OCI-LY1 (cell line): ENCODE data around the gene PNPLA8.

ENCODE experiments used
- CTCF ChIP-seq: fragments of 200-600 bp; sonication (generic), shearing (Covaris generic); IDR thresholded peaks from 2 replicates; pipeline ENCODE4 v1.5.1; 2017; ENCODE audit warnings: mild to moderate bottlenecking, antibody characterized with exemption, low read length, moderate library complexity, mixed read lengths
- EZH2 ChIP-seq: fragments of 200-600 bp; sonication (generic), shearing (Covaris generic); IDR thresholded peaks from 2 replicates; pipeline ENCODE4 v1.8.0; 2017; ENCODE audit warnings: borderline replicate concordance, mixed run types, mild to moderate bottlenecking, antibody characterized with exemption, low read length, moderate library complexity, mixed read lengths

GRCh38 chr7:108468246-108468645 lies 57.7 kb downstream of the PNPLA8 start:
- no peak for TF ChIP-seq CTCF
- no peak for TF ChIP-seq EZH2
